ENCODE results near the gene LPA.
"Not testable (repeated sequence)": the region's sequence is repeated elsewhere in the genome, so short reads cannot be mapped to it uniquely, and the experiment has no call there.

GRCh38 chr6:160708993-160709392 lies 44.9 kb upstream of the LPA start:
- TF ChIP-seq POLR2AphosphoS5 (IDR thresholded peaks at IDR 0.05); CTCF (IDR thresholded peaks at IDR 0.05); EP300 (IDR thresholded peaks at IDR 0.05; ENCODE audit: low read depth): not testable (repeated sequence)
